Measurements from ENCODE around the gene ITLN1. TPM values are rescaled to one million over a fixed set of nuclear protein-coding genes. Genes with fewer than 3 reads are reported as not detected.
"Not testable (repeated sequence)": the region's sequence is repeated elsewhere in the genome, so short reads cannot be mapped to it uniquely, and the experiment has no call there.

The ITLN1 gene
- not detected for polyA plus RNA-seq (2013, experiment 1 of 2)
- not detected for polyA plus RNA-seq (2013, experiment 2 of 2)

- 75% methylated on average over 4 of the region's 5 CpGs for WGBS
These were observed at the start of gene ITLN1 for GRCh38 chr1:160885042-160885441. ITLN1 (minus strand) TSS chr1:160885180; CDS start chr1:160884877, 303 bp downstream.

GRCh38 chr1:160933305-160933704 is 48.3 kb upstream of the ITLN1 start:
- not testable (repeated sequence) for H3K9ac ChIP-seq (ENCODE audit: low read depth, low read length); H3K9me3 ChIP-seq (ENCODE audit: insufficient read depth, low read depth, low read length); H3K36me3 ChIP-seq (ENCODE audit: insufficient read depth, low read length); H3K4me3 ChIP-seq (ENCODE audit: low read length); H3K4me1 ChIP-seq (ENCODE audit: insufficient read depth, low read length); H3K27ac ChIP-seq (ENCODE audit: low read depth, low read length); H3K27me3 ChIP-seq (ENCODE audit: insufficient read depth, low read length)
- 96% methylated on average over 31 of the region's 31 CpGs for WGBS

More at GRCh38 chr1:160885042-160885441, at the start of gene ITLN1:
- no peaks in the 10 kb centered on the region for H3K4me1 ChIP-seq (ENCODE audit: insufficient read depth, low read length)
- H3K27me3 ChIP-seq (ENCODE audit: insufficient read depth, low read length), result no peaks in the 10 kb centered on the region
- H3K4me3 ChIP-seq (ENCODE audit: low read length), result no peak within 1 kb of the TSS
- no peak within 1 kb of the TSS for H3K9ac ChIP-seq (ENCODE audit: low read depth, low read length)
- H3K27ac ChIP-seq (ENCODE audit: low read depth, low read length), result no peak within 1 kb of the TSS
- no peaks in the 10 kb centered on the region for H3K36me3 ChIP-seq (ENCODE audit: insufficient read depth, low read length)
- no peaks in the 10 kb centered on the region for H3K9me3 ChIP-seq (ENCODE audit: insufficient read depth, low read depth, low read length)

GRCh38 chr1:160925652-160926244 is 40.8 kb upstream of the ITLN1 start:
- Histone ChIP-seq H3K36me3 (ENCODE audit: insufficient read depth, low read length) (no peaks in the 10 kb centered on the region), H3K9ac (ENCODE audit: low read depth, low read length) (no peak overlapping the region), H3K4me3 (ENCODE audit: low read length) (no peak overlapping the region), H3K9me3 (ENCODE audit: insufficient read depth, low read depth, low read length) (peaks cover 15% of the 10 kb centered on the region; the same call in 1 of the 2 replicates), H3K4me1 (ENCODE audit: insufficient read depth, low read length) (no peaks in the 10 kb centered on the region), H3K27ac (ENCODE audit: low read depth, low read length) (no peak overlapping the region), H3K27me3 (ENCODE audit: insufficient read depth, low read length) (no peaks in the 10 kb centered on the region)
- 88% methylated on average over 5 of the region's 5 CpGs for WGBS

GRCh38 chr1:160924791-160925651 is 40.0 kb upstream of the ITLN1 start:
- no peak overlapping the region for H3K27ac ChIP-seq (ENCODE audit: low read depth, low read length)
- H3K9me3 ChIP-seq (ENCODE audit: insufficient read depth, low read depth, low read length), result peaks cover 15% of the 10 kb centered on the region; the same call in 1 of the 2 replicates
- no peaks in the 10 kb centered on the region for H3K36me3 ChIP-seq (ENCODE audit: insufficient read depth, low read length)
- no peak overlapping the region for H3K4me3 ChIP-seq (ENCODE audit: low read length)
- no peaks in the 10 kb centered on the region for H3K27me3 ChIP-seq (ENCODE audit: insufficient read depth, low read length)
- H3K9ac ChIP-seq (ENCODE audit: low read depth, low read length), result no peak overlapping the region
- no peaks in the 10 kb centered on the region for H3K4me1 ChIP-seq (ENCODE audit: insufficient read depth, low read length)
- WGBS, result 98% methylated on average over 6 of the region's 7 CpGs

- H3K9me3 ChIP-seq (ENCODE audit: insufficient read depth, low read depth, low read length), result 0 out of 2 replicates have a peak, but pooled peaks cover 3% of the 10 kb centered on the region
- no peak overlapping the region for H3K4me3 ChIP-seq (ENCODE audit: low read length)
- no peak overlapping the region for H3K9ac ChIP-seq (ENCODE audit: low read depth, low read length)
- no peak overlapping the region for H3K27ac ChIP-seq (ENCODE audit: low read depth, low read length)
- 100% methylated on average over 1 of the region's 2 CpGs for WGBS
- peaks cover 9% of the 10 kb centered on the region; the same call in 1 of the 2 replicates for H3K4me1 ChIP-seq (ENCODE audit: insufficient read depth, low read length)
- no peaks in the 10 kb centered on the region for H3K27me3 ChIP-seq (ENCODE audit: insufficient read depth, low read length)
- no peaks in the 10 kb centered on the region for H3K36me3 ChIP-seq (ENCODE audit: insufficient read depth, low read length)
These were observed 31.7 kb upstream of the ITLN1 start for GRCh38 chr1:160916666-160917065.

GRCh38 chr1:160913229-160913628 is 28.2 kb upstream of the ITLN1 start:
- not testable (repeated sequence) for H3K9me3 ChIP-seq (ENCODE audit: insufficient read depth, low read depth, low read length); H3K27me3 ChIP-seq (ENCODE audit: insufficient read depth, low read length); H3K27ac ChIP-seq (ENCODE audit: low read depth, low read length); H3K4me1 ChIP-seq (ENCODE audit: insufficient read depth, low read length); H3K9ac ChIP-seq (ENCODE audit: low read depth, low read length); H3K36me3 ChIP-seq (ENCODE audit: insufficient read depth, low read length); H3K4me3 ChIP-seq (ENCODE audit: low read length)
- 75% methylated on average over 6 of the region's 6 CpGs for WGBS

- H3K4me1 ChIP-seq (ENCODE audit: insufficient read depth, low read length), result peaks cover 9% of the 10 kb centered on the region; the same call in 1 of the 2 replicates
- H3K27me3 ChIP-seq (ENCODE audit: insufficient read depth, low read length), result no peaks in the 10 kb centered on the region
- no peaks in the 10 kb centered on the region for H3K9me3 ChIP-seq (ENCODE audit: insufficient read depth, low read depth, low read length)
- H3K4me3 ChIP-seq (ENCODE audit: low read length), result no peak overlapping the region
- H3K9ac ChIP-seq (ENCODE audit: low read depth, low read length), result no peak overlapping the region
- no peak overlapping the region; the same call in 1 of the 2 replicates for H3K27ac ChIP-seq (ENCODE audit: low read depth, low read length)
- H3K36me3 ChIP-seq (ENCODE audit: insufficient read depth, low read length), result no peaks in the 10 kb centered on the region
- 86% methylated on average over 2 of the region's 2 CpGs for WGBS
These were observed 26.9 kb upstream of the ITLN1 start for GRCh38 chr1:160911925-160912324.

GRCh38 chr1:160911441-160911840 is 26.5 kb upstream of the ITLN1 start:
- Histone ChIP-seq H3K4me1 (ENCODE audit: insufficient read depth, low read length) (peaks cover 9% of the 10 kb centered on the region; the same call in 1 of the 2 replicates), H3K36me3 (ENCODE audit: insufficient read depth, low read length) (no peaks in the 10 kb centered on the region), H3K4me3 (ENCODE audit: low read length) (no peak overlapping the region), H3K9me3 (ENCODE audit: insufficient read depth, low read depth, low read length) (no peaks in the 10 kb centered on the region), H3K27ac (ENCODE audit: low read depth, low read length) (no peak overlapping the region; the same call in 1 of the 2 replicates), H3K27me3 (ENCODE audit: insufficient read depth, low read length) (no peaks in the 10 kb centered on the region), H3K9ac (ENCODE audit: low read depth, low read length) (no peak overlapping the region)
- WGBS, result 90% methylated on average over 7 of the region's 7 CpGs

- Histone ChIP-seq H3K4me3 (ENCODE audit: low read length) (no peak overlapping the region), H3K9me3 (ENCODE audit: insufficient read depth, low read depth, low read length) (no peaks in the 10 kb centered on the region), H3K4me1 (ENCODE audit: insufficient read depth, low read length) (peaks cover 9% of the 10 kb centered on the region; the same call in 1 of the 2 replicates), H3K27me3 (ENCODE audit: insufficient read depth, low read length) (no peaks in the 10 kb centered on the region), H3K9ac (ENCODE audit: low read depth, low read length) (no peak overlapping the region), H3K27ac (ENCODE audit: low read depth, low read length) (no peak overlapping the region), H3K36me3 (ENCODE audit: insufficient read depth, low read length) (no peaks in the 10 kb centered on the region)
- WGBS, result 73% methylated on average over 5 of the region's 6 CpGs
These were observed 25.3 kb upstream of the ITLN1 start for GRCh38 chr1:160910170-160910750.

- Histone ChIP-seq H3K36me3 (ENCODE audit: insufficient read depth, low read length) (no peaks in the 10 kb centered on the region), H3K9me3 (ENCODE audit: insufficient read depth, low read depth, low read length) (no peaks in the 10 kb centered on the region), H3K4me1 (ENCODE audit: insufficient read depth, low read length) (no peaks in the 10 kb centered on the region), H3K27me3 (ENCODE audit: insufficient read depth, low read length) (no peaks in the 10 kb centered on the region), H3K4me3 (ENCODE audit: low read length) (no peak overlapping the region), H3K27ac (ENCODE audit: low read depth, low read length) (no peak overlapping the region), H3K9ac (ENCODE audit: low read depth, low read length) (no peak overlapping the region)
- 93% methylated on average over 7 of the region's 7 CpGs for whole genome bisulfite sequencing
These were observed 23.0 kb upstream of the ITLN1 start for GRCh38 chr1:160907976-160908375.

GRCh38 chr1:160905617-160905989 is 20.6 kb upstream of the ITLN1 start:
- no peak overlapping the region for H3K4me3 ChIP-seq (ENCODE audit: low read length)
- H3K9ac ChIP-seq (ENCODE audit: low read depth, low read length), result no peak overlapping the region
- no peaks in the 10 kb centered on the region for H3K36me3 ChIP-seq (ENCODE audit: insufficient read depth, low read length)
- WGBS, result 77% methylated on average over 4 of the region's 4 CpGs
- no peak overlapping the region for H3K27ac ChIP-seq (ENCODE audit: low read depth, low read length)
- no peaks in the 10 kb centered on the region for H3K9me3 ChIP-seq (ENCODE audit: insufficient read depth, low read depth, low read length)
- H3K27me3 ChIP-seq (ENCODE audit: insufficient read depth, low read length), result no peaks in the 10 kb centered on the region
- no peaks in the 10 kb centered on the region for H3K4me1 ChIP-seq (ENCODE audit: insufficient read depth, low read length)
